ENCODE results near the gene KIF5C. TPM values are rescaled to one million over a fixed set of nuclear protein-coding genes. Genes with fewer than 3 reads are reported as not detected.

Gene KIF5C
- total RNA-seq, 1 donor from 2014 or later, result 6.2 TPM

DNA sequence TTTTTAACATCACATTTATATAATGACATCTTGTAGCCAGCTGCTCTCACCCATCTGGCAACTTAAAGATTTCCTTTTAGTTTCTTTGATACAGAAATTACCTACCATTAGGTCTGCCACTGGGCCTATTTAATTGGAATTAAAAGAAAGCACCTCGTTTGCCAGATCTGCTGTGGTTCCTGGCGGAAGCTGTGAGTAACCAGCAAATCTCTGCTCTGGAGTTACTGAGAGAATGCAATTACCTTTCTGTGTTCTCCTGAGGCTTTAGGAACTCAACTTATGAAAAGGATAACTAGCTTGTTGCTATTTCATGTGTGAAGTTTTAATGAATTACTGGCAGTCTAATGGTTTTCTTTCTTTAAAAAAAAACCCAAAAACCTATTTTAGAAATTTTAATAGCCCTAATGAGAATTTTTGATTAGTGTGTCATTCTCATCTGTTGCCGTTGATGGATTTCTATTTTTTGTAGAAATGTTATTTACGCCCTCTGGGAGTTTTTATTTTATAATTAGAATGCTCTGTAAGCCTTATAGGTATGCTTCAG lies 93.8 kb downstream of the KIF5C start:
- Histone ChIP-seq H3K9me3 (no peaks in the 10 kb centered on the region), H3K36me3 (no peaks in the 10 kb centered on the region), H3K4me3 (no peak overlapping the region), H3K4me1 (no peaks in the 10 kb centered on the region), H3K27ac (no peak overlapping the region), H3K27me3 (no peaks in the 10 kb centered on the region)
- intact Hi-C loops (cut with DNase I), result no loop called here
- no peak for DNase-seq (ENCODE audit: low spot score in 2 of 2)
- no peak for TF ChIP-seq CTCF (IDR thresholded peaks at IDR 0.05)

GRCh38 chr2:148969659-148970061 lies 94.6 kb downstream of the KIF5C start:
- H3K36me3 ChIP-seq, result no peaks in the 10 kb centered on the region
- DNase-seq (ENCODE audit: low spot score in 2 of 2), result no peak
- TF ChIP-seq CTCF (IDR thresholded peaks at IDR 0.05), result no peak
- no peaks in the 10 kb centered on the region for H3K27me3 ChIP-seq
- no peaks in the 10 kb centered on the region for H3K9me3 ChIP-seq
- H3K27ac ChIP-seq, result no peak overlapping the region
- H3K4me1 ChIP-seq, result no peaks in the 10 kb centered on the region
- intact Hi-C loops (cut with DNase I), result no loop called here
- H3K4me3 ChIP-seq, result no peak overlapping the region

- Histone ChIP-seq H3K27me3 (no peaks in the 10 kb centered on the region), H3K9me3 (no peaks in the 10 kb centered on the region), H3K4me1 (no peaks in the 10 kb centered on the region), H3K4me3 (no peak overlapping the region), H3K27ac (no peak overlapping the region), H3K36me3 (no peaks in the 10 kb centered on the region)
- DNase-seq (ENCODE audit: low spot score in 2 of 2), result no peak
- intact Hi-C loops (cut with DNase I), result no loop called here
- TF ChIP-seq CTCF (IDR thresholded peaks at IDR 0.05), result no peak
Measured at GRCh38 chr2:148970385-148970784, 95.4 kb downstream of the KIF5C start.

DNA sequence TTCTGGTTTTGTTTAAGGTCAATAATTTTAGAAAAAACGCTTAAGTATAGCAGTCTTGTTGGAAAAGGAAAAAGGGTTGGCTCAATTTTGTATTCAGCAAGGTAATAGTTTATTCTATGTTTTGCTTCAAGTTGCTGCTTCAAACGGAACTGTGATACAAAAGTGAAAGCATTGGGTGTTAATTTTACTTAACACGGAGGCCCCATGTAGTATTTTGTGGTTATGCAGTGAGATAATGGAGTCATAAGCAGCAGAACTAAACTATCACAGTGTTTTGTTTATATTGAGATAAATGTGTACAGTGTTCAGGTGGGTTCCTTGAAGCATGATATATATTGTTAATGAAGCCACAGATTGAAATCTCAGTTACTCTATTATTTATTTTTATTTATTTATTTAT lies 96.5 kb downstream of the KIF5C start:
- no peaks in the 10 kb centered on the region for H3K4me1 ChIP-seq
- no peaks in the 10 kb centered on the region for H3K36me3 ChIP-seq
- no peak for TF ChIP-seq CTCF (IDR thresholded peaks at IDR 0.05)
- DNase-seq (ENCODE audit: low spot score in 2 of 2), result no peak
- H3K27me3 ChIP-seq, result no peaks in the 10 kb centered on the region
- H3K9me3 ChIP-seq, result no peaks in the 10 kb centered on the region
- H3K27ac ChIP-seq, result no peak overlapping the region
- no peak overlapping the region for H3K4me3 ChIP-seq
- intact Hi-C loops (cut with DNase I), result no loop called here

GRCh38 chr2:148974095-148974494 lies 99.1 kb downstream of the KIF5C start:
- H3K4me3 ChIP-seq, result no peak overlapping the region
- intact Hi-C loops (cut with DNase I), result no loop called here
- H3K9me3 ChIP-seq, result no peaks in the 10 kb centered on the region
- no peak overlapping the region for H3K27ac ChIP-seq
- no peaks in the 10 kb centered on the region for H3K27me3 ChIP-seq
- no peak for TF ChIP-seq CTCF (IDR thresholded peaks at IDR 0.05)
- H3K4me1 ChIP-seq, result no peaks in the 10 kb centered on the region
- no peaks in the 10 kb centered on the region for H3K36me3 ChIP-seq
- no peak for DNase-seq (ENCODE audit: low spot score in 2 of 2)
